Thoracic aorta (tissue), 2 donors: ENCODE data around the gene MAD1L1. TPM values are rescaled to one million over a fixed set of nuclear protein-coding genes. Genes with fewer than 3 reads are reported as not detected.
"Not testable (repeated sequence)": the region's sequence is repeated elsewhere in the genome, so short reads cannot be mapped to it uniquely, and the experiment has no call there.

Source experiments
- ATAC-seq: fragments of 150-250 bp; one replicate; pipeline ENCODE4 v1.8.0; 2017; ENCODE audit warnings: low read depth; ENCODE audit not compliant: insufficient number of reproducible peaks, low FRiP score
- DNase-seq: peaks from one replicate; pipeline ENCODE4 v3.0.0-alpha.2; 2020; ENCODE audit warnings: low spot score
- H3K27ac ChIP-seq, 2 donors: fragments of 200-600 bp; sonication (generic); 1 replicate in 1 of 2; 2 replicates in 1 of 2; pipeline ENCODE4 v1.5.1; 2016; ENCODE audit warnings: mild to moderate bottlenecking in 2 of 2, moderate library complexity in 2 of 2
- H3K27me3 ChIP-seq: fragments of 200-600 bp; sonication (generic); replicated peaks from 2 replicates; pipeline ENCODE4 v1.6.0; 2016; ENCODE audit warnings: mild to moderate bottlenecking; ENCODE audit not compliant: insufficient read depth
- H3K36me3 ChIP-seq: fragments of 200-600 bp; sonication (generic); one replicate; pipeline ENCODE4 v1.5.1; 2016
- H3K4me1 ChIP-seq, 2 donors: fragments of 200-600 bp; sonication (generic); 1 replicate in 1 of 2; 2 replicates in 1 of 2; pipeline versions ENCODE4 v1.5.1 to v1.6.0; 2016; ENCODE audit warnings: low read depth in 2 of 2, mild to moderate bottlenecking in 1 of 2; ENCODE audit not compliant: control insufficient read depth in 1 of 2
- H3K4me3 ChIP-seq: fragments of 200-600 bp; sonication (generic); 2 replicates; pipeline ENCODE4 v1.5.1; 2016; ENCODE audit warnings: mild to moderate bottlenecking
- H3K9me3 ChIP-seq: fragments of 200-600 bp; sonication (generic); 2 replicates; pipeline ENCODE4 v1.5.1; 2016
- CTCF ChIP-seq: fragments of 200-600 bp; sonication (generic); IDR thresholded peaks from one replicate; pipeline ENCODE4 v1.5.1; 2019; ENCODE audit warnings: antibody characterized with exemption
- total RNA-seq, 2 donors: library from RNA; depleted of rRNA; stranded (reverse); fragments of >200 nt; gene quantifications; one replicate each; pipeline versions ENCODE4 v1.1.0 to v1.2.3, GENCODE V29; 2016

The MAD1L1 gene
- total RNA-seq, 2 donors from 2014 or later, result 27.4 to 41.3 TPM

DNA sequence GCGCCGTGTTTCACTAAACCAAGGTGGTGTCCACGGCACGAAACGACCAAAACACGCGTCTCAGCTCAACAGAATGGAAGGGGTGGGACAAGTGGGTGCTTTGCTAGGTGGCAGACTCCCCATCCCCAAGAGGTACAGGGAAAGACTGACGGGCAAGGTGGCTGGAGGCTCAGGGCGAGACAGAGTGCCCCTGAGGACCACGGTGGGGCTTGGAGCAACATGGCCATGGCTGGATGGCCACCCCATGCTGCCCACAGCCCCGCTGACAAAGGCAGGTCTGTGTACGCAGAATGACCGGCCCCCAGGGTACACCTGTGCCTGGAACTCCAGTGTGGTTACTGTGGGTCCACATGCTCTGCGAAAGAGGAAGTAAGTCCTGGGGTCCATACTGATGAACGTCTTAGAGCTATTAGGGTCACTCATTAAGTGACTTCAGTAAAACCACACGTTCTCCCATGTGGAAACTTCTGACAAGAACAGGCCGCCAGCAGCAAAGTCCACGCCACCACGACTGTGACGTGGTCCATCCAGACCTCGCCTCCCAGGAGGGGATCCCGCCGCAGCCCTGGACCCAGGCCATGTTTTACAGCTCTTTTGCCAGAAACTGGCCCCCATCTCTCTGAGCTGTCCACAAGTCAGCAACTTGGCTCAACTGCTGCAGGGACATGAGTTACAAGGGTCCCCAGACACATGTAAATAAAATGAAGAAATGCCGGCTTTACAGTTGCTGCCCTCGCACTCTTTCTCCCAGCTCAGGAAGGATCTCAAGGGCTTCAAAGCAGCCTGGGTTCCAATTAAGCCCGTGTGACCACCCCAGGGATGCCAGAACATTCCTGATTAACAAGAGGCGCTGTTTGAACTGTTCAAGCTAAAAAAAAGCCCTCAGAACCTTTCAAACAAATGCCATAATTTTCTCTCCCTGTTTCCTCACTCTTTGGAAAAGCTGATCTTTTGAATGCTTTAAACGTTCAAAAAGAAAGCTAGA, 66.8 kb downstream of the MAD1L1 start:
- no peak for DNase-seq
- no peaks in the 10 kb centered on the region for H3K9me3 ChIP-seq

DNA sequence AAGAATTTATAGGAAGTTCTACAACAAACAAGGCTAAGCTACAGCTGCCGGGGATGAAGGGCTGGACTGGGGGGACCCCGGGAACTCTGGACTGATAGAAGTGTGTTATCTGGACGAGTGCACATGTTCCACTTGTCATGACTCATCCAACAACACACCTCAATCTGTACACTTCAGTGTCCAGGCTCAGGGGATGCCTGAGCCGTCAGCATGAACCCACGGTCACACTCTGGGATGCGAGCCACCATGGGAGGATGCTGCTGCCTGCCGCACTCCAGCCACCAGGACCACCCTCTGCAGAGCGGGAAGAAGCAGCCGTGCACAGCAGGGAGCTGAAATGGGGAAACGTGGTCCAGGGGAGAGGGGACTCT, 67.5 kb downstream of the MAD1L1 start:
- ATAC-seq, result no peak
- no peaks in the 10 kb centered on the region for H3K4me1 ChIP-seq
- no peaks in the 10 kb centered on the region for H3K36me3 ChIP-seq
- no peak for DNase-seq
- H3K27me3 ChIP-seq, result no peaks in the 10 kb centered on the region
- no peak overlapping the region for H3K4me3 ChIP-seq
- no peaks in the 10 kb centered on the region for H3K9me3 ChIP-seq
- H3K27ac ChIP-seq, result no peak overlapping the region
- TF ChIP-seq CTCF, result no peak

More for the DNA sequence above, 66.8 kb downstream of the MAD1L1 start:
- H3K36me3 ChIP-seq, result no peaks in the 10 kb centered on the region
- H3K4me1 ChIP-seq, result no peaks in the 10 kb centered on the region
- no peak overlapping the region for H3K4me3 ChIP-seq
- no peak for ATAC-seq
- no peak for TF ChIP-seq CTCF
- no peak overlapping the region for H3K27ac ChIP-seq
- H3K27me3 ChIP-seq, result no peaks in the 10 kb centered on the region

DNA sequence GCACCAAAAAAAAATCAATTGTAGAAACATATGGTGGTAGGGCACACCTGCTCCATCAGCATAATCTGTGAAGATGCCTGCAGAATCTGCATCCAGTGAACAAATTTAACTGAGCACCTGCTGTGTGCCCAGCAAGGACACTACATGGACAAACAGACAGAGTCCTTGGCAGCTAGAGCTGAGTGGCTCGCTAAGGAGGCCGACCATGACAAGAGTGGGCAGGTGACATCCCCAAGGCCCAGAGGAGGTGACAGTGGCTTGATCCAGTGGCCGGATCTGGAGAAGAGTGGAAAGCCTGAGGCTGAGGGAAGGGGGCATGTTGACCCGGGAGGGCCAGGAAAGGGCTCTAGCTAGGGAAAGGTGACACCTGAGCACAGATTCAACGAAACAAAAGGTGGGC, 68.1 kb downstream of the MAD1L1 start:
- no peak for DNase-seq

DNA sequence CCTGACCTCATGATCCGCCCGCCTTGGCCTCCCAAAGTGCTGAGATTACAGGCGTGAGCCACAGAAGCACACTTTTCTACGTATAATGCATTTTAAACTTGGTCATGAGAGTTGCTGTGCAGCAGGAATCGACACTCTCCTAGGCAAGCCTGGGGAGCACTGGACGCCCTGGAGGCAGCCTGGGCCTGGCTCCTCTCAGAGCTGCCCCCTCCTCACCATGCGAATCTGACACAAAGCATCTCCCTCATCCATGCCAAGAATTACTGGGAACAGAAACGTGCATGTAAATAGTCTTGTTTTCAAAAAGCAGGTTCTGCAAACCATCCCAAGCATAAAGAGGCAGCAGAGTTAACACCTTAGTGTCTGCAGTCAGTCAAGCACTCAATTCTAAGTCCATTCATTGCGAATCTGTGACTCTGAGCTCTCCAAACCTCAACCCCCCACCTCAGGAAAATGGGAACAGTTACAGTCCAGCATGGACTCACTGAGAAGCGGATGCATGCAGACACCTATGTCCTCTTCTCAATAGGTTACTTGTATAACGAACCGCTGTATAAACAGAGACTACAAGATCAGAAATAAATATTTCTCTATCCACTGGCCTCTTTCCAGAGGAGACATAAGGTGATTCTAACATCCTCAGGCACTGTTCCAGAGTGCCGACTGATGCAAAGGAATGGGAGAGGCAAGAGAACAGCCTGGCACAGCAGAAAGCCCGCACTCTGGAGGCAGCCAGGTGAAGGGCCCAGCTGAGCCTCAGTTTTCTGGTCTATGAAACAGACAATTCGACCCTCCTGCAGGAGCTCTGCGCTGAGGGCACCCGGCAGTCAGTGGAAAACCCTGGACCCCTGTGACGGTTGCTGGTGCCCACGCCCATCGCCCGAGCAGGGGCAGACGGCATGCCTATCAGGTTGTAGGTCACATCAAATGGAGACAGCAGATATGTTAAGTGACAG, 68.9 kb downstream of the MAD1L1 start:
- no peak for TF ChIP-seq CTCF
- H3K27me3 ChIP-seq, result no peaks in the 10 kb centered on the region
- H3K9me3 ChIP-seq, result no peaks in the 10 kb centered on the region
- ATAC-seq, result no peak
- H3K36me3 ChIP-seq, result no peaks in the 10 kb centered on the region
- H3K4me3 ChIP-seq, result no peak overlapping the region
- H3K4me1 ChIP-seq, result no peaks in the 10 kb centered on the region
- no peak overlapping the region for H3K27ac ChIP-seq
- no peak for DNase-seq

More for the DNA sequence above, 68.1 kb downstream of the MAD1L1 start:
- H3K27me3 ChIP-seq, result no peaks in the 10 kb centered on the region
- no peak for ATAC-seq
- TF ChIP-seq CTCF, result no peak
- no peak overlapping the region for H3K27ac ChIP-seq
- no peaks in the 10 kb centered on the region for H3K4me1 ChIP-seq
- H3K9me3 ChIP-seq, result no peaks in the 10 kb centered on the region
- no peak overlapping the region for H3K4me3 ChIP-seq
- no peaks in the 10 kb centered on the region for H3K36me3 ChIP-seq

DNA sequence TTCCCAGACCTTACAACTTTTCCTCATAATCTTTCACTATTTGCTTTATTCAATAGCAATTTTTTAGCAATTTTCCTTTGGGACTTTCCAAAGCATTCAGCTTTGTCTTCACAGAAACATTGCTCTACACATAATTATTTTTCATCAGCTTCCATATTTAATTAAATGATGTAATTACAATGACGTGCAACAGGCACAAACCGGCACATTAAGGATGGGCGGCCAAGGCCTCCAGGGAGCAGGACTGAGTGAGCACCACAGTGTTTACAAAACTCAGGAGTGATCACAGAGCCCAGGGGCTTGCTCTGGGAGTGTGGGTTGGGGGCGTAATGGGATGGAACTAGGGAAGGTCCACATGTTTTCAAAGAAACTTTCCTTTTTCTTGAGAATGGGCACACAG, 69.8 kb downstream of the MAD1L1 start:
- TF ChIP-seq CTCF, result no peak

DNA sequence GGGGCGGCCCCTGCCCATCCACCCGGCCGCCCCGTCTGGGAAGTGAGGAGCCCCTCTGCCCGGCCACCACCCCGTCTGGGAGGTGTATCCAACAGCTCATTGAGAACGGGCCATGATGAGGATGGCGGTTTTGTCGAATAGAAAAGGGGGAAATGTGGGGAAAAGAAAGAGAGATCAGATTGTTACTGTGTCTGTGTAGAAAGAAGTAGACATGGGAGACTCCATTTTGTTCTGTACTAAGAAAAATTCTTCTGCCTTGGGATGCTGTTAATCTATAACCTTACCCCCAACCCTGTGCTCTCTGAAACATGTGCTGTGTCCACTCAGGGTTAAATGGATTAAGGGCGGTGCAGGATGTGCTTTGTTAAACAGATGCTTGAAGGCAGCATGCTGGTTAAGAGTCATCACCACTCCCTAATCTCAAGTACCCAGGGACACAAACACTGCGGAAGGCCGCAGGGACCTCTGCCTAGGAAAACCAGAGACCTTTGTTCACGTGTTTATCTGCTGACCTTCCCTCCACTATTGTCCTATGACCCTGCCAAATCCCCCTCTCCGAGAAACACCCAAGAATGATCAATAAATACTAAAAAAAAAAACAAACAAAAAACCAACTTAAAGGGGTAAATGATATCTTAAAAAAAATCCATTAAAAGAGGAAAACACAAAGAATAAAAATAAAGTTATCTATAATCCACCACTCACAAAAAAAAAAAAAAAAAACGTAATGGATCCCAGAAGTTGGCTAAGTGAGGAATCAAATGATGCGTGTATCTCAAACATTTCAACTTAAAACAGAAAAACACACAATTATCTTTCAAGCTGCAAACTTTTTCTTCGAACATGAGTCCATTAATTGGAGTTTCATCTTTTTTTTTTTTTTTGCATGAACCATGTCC, 70.5 kb downstream of the MAD1L1 start:
- H3K4me1 ChIP-seq, result peaks cover 11 to 16% of the 10 kb centered on the region in 2 donors

More for the DNA sequence above, 69.8 kb downstream of the MAD1L1 start:
- H3K4me3 ChIP-seq, result no peak overlapping the region
- no peaks in the 10 kb centered on the region for H3K27me3 ChIP-seq
- no peak overlapping the region for H3K27ac ChIP-seq
- ATAC-seq (no peak), DNase-seq (no peak)
- H3K36me3 ChIP-seq, result no peaks in the 10 kb centered on the region
- peaks cover 5 to 9% of the 10 kb centered on the region in 2 donors for H3K4me1 ChIP-seq
- H3K9me3 ChIP-seq, result no peaks in the 10 kb centered on the region

More for the DNA sequence above, 70.5 kb downstream of the MAD1L1 start:
- not testable (repeated sequence) for H3K9me3 ChIP-seq, ATAC-seq, H3K27me3 ChIP-seq, H3K4me3 ChIP-seq, H3K27ac ChIP-seq, H3K36me3 ChIP-seq, DNase-seq
